ENCODE results near the gene KCNC4. TPM values are rescaled to one million over a fixed set of nuclear protein-coding genes. Genes with fewer than 3 reads are reported as not detected.

Gene KCNC4
- total RNA-seq, 4 donors from 2014 or later, result 4.6 to 18.0 (median 9.7) TPM

DNA sequence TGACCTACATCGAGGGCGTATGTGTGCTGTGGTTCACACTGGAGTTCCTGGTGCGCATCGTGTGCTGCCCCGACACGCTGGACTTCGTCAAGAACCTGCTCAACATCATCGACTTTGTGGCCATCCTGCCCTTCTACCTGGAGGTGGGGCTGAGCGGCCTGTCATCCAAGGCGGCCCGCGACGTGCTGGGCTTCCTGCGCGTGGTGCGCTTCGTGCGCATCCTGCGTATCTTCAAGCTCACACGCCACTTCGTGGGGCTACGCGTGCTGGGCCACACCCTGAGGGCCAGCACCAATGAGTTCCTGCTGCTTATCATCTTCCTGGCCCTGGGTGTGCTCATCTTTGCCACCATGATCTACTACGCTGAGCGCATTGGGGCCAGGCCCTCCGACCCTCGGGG lies 13.0 kb downstream of the KCNC4 start:
- 100% methylated on average over 14 of the region's 27 CpGs for WGBS
- H3K36me3 ChIP-seq, result peaks cover 5 to 76% (median 44%) of the 10 kb centered on the region in 4 donors
- no peak for DNase-seq (ENCODE audit: extremely low spot score)
- TF ChIP-seq POLR2A (IDR thresholded peaks at IDR 0.05; ENCODE audit: low read depth) (no peak), EP300 (IDR thresholded peaks at IDR 0.05) (no peak), POLR2AphosphoS5 (IDR thresholded peaks at IDR 0.05) (no peak)
- H3K27me3 ChIP-seq, result no peaks in the 10 kb centered on the region
- no peak overlapping the region for H3K4me3 ChIP-seq
- intact Hi-C loops (cut with DNase I), result no loop called here
- H3K27ac ChIP-seq (replicated peaks in 1 of 4), result no peak overlapping the region
- H3K4me1 ChIP-seq, result no peaks in the 10 kb centered on the region
- no peaks in the 10 kb centered on the region for H3K9me3 ChIP-seq

DNA sequence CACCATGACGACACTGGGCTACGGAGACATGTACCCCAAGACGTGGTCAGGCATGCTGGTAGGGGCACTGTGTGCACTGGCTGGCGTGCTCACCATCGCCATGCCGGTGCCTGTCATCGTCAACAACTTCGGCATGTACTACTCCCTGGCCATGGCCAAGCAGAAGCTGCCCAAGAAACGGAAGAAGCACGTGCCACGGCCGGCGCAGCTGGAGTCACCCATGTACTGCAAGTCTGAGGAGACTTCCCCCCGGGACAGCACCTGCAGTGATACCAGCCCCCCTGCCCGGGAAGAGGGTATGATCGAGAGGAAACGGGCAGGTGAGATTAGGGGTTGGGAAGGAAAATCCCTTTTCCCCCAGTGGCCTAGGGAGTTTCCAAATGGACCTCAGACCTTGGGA lies 13.5 kb downstream of the KCNC4 start:
- H3K36me3 ChIP-seq, result peaks cover 5 to 80% (median 48%) of the 10 kb centered on the region in 4 donors
- 96% methylated on average over 17 of the region's 17 CpGs for WGBS
- no peaks in the 10 kb centered on the region for H3K4me1 ChIP-seq
- no peaks in the 10 kb centered on the region for H3K9me3 ChIP-seq
- H3K4me3 ChIP-seq, result no peak overlapping the region
- no peak for DNase-seq (ENCODE audit: extremely low spot score)
- intact Hi-C loops (cut with DNase I), result no loop called here
- TF ChIP-seq EP300 (IDR thresholded peaks at IDR 0.05), result no peak
- no peak for TF ChIP-seq POLR2AphosphoS5 (IDR thresholded peaks at IDR 0.05)
- TF ChIP-seq, protein P1, sequence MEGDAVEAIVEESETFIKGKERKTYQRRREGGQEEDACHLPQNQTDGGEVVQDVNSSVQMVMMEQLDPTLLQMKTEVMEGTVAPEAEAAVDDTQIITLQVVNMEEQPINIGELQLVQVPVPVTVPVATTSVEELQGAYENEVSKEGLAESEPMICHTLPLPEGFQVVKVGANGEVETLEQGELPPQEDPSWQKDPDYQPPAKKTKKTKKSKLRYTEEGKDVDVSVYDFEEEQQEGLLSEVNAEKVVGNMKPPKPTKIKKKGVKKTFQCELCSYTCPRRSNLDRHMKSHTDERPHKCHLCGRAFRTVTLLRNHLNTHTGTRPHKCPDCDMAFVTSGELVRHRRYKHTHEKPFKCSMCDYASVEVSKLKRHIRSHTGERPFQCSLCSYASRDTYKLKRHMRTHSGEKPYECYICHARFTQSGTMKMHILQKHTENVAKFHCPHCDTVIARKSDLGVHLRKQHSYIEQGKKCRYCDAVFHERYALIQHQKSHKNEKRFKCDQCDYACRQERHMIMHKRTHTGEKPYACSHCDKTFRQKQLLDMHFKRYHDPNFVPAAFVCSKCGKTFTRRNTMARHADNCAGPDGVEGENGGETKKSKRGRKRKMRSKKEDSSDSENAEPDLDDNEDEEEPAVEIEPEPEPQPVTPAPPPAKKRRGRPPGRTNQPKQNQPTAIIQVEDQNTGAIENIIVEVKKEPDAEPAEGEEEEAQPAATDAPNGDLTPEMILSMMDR (IDR thresholded peaks at IDR 0.05), result no peak
- no peak for TF ChIP-seq POLR2A (IDR thresholded peaks at IDR 0.05; ENCODE audit: low read depth)
- no peaks in the 10 kb centered on the region for H3K27me3 ChIP-seq
- H3K27ac ChIP-seq (replicated peaks in 1 of 4), result no peak overlapping the region

DNA sequence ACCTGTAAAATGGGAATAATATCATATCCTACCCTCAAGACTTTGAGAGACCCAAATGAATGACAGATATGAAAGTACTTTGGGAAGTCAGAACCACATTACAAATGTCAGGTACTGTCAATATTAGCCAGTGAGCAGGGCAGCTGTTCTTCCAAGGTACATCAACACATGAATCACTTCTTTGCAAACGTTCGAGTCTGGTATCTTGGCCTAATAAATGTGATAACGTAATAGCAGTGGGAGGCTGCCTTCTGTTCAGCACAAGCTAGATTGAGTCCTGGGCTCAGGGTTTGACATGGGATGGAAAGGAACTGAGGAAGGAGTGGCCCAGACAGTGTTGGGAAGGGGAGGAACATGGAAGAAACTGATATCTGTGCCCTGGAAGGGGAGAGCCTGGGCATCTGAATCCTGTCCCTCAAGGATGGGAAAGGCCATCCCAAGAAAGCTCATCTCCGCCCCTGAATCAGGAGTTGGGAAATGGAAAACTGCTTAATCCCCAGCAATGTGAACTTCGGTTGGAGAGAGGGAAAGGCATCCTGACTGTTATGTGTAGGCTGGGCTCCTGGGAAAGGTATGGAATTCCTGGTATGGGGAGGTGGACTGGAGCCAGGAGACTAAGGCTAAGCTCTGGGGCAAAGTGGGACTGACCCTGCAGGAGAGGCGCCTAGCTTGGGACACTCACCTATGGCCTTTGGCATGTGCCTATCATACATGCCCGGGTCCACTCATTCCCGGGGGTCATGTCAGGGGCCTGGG lies 14.3 kb downstream of the KCNC4 start:
- whole genome bisulfite sequencing, result 90% methylated on average over 8 of the region's 8 CpGs
- intact Hi-C loops (cut with DNase I), result no loop called here
- no peaks in the 10 kb centered on the region for H3K27me3 ChIP-seq
- H3K27ac ChIP-seq (replicated peaks in 1 of 4), result no peak overlapping the region
- no peak for DNase-seq (ENCODE audit: extremely low spot score)
- H3K9me3 ChIP-seq, result no peaks in the 10 kb centered on the region
- peaks cover 10 to 82% (median 54%) of the 10 kb centered on the region in 4 donors for H3K36me3 ChIP-seq
- H3K4me1 ChIP-seq, result no peaks in the 10 kb centered on the region
- no peak for TF ChIP-seq POLR2A (IDR thresholded peaks at IDR 0.05; ENCODE audit: low read depth)
- no peak for TF ChIP-seq EP300 (IDR thresholded peaks at IDR 0.05)
- TF ChIP-seq, protein P1 (IDR thresholded peaks at IDR 0.05), result no peak
- no peak for TF ChIP-seq POLR2AphosphoS5 (IDR thresholded peaks at IDR 0.05)
- no peak overlapping the region for H3K4me3 ChIP-seq

DNA sequence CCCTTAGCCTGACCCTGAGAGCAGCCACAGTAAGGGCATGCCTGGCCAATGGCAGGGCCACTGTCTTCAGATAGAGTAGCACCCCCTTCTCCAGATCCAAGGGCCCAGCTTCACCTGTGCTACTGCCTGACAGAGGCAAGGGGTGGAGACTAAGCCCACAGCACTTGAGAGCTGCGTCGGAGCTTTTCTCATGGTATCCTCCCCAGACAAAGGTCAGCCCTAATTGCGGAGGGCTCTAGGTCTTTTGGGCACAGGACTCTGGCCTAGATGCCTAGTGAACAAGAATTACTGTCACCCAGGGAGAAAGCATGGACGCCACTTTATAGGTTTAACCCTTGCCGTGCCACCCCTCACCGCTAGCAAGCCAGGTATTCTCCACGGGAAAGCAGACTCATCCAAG lies 15.1 kb downstream of the KCNC4 start:
- no peaks in the 10 kb centered on the region for H3K9me3 ChIP-seq
- TF ChIP-seq, protein P1 (IDR thresholded peaks at IDR 0.05), result no peak
- no peak for TF ChIP-seq POLR2AphosphoS5 (IDR thresholded peaks at IDR 0.05)
- no peak for DNase-seq (ENCODE audit: extremely low spot score)
- H3K27me3 ChIP-seq, result no peaks in the 10 kb centered on the region
- no peaks in the 10 kb centered on the region for H3K4me1 ChIP-seq
- 89% methylated on average over 3 of the region's 7 CpGs for WGBS
- peaks cover 10 to 85% (median 58%) of the 10 kb centered on the region in 4 donors for H3K36me3 ChIP-seq
- no peak overlapping the region for H3K4me3 ChIP-seq
- H3K27ac ChIP-seq (replicated peaks in 1 of 4), result no peak overlapping the region
- intact Hi-C loops (cut with DNase I), result no loop called here

DNA sequence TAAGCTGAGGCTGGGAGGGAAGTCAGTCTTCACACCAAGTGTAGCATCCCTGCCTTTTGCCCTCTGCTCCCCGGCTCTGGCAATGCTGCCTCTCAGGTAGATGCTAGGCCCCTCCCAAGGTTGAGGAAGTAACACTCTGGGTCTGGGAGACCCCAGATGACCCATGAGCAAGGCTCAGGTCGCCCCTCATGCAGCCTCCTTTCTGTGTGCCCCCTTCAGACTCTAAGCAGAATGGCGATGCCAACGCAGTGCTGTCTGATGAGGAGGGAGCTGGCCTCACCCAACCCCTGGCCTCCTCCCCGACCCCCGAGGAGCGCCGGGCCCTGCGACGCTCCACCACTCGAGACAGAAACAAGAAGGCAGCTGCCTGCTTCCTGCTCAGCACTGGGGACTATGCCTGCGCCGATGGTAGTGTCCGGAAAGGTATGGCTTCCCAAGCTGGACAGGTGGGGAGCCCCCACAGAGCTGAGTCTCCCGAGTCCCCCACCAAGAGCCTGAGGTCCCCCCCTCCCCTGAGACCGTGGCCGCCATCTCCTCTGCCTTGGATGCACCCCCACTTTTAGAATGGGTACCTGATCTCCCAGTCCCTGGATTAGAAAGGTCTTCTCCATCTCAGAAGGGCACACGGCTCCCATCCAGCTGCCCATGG lies 15.8 kb downstream of the KCNC4 start:
- Histone ChIP-seq H3K36me3 (peaks cover 10 to 91% (median 60%) of the 10 kb centered on the region in 4 donors), H3K4me1 (no peaks in the 10 kb centered on the region), H3K4me3 (no peak overlapping the region), H3K27ac (replicated peaks in 1 of 4) (no peak overlapping the region), H3K9me3 (no peaks in the 10 kb centered on the region), H3K27me3 (no peaks in the 10 kb centered on the region)
- intact Hi-C loops (cut with DNase I), result no loop called here
- WGBS, result 90% methylated on average over 4 of the region's 18 CpGs
- TF ChIP-seq EP300 (IDR thresholded peaks at IDR 0.05) (no peak), POLR2AphosphoS5 (IDR thresholded peaks at IDR 0.05) (no peak), POLR2A (IDR thresholded peaks at IDR 0.05; ENCODE audit: low read depth) (no peak)
- TF ChIP-seq, protein P1 (IDR thresholded peaks at IDR 0.05), result no peak
- no peak for DNase-seq (ENCODE audit: extremely low spot score)
